HUES64 (cell line): Measurements from ENCODE around the gene UMPS.
A peak's percentile ranks its signal among the peaks of the same experiment; 100 is the strongest.
"Not testable (repeated sequence)": the region's sequence is repeated elsewhere in the genome, so short reads cannot be mapped to it uniquely, and the experiment has no call there.

Experiments used
- H3K27ac ChIP-seq: 2 replicates; pipeline ENCODE4 v1.7.0; 2013; ENCODE audit warnings: low read depth, low read length, inconsistent platforms
- H3K27me3 ChIP-seq: 2 replicates; pipeline ENCODE4 v1.6.1; 2013; ENCODE audit warnings: mild to moderate bottlenecking, low read length; ENCODE audit not compliant: insufficient read depth
- H3K36me3 ChIP-seq: 2 replicates; pipeline ENCODE4 v1.6.1; 2013; ENCODE audit warnings: mild to moderate bottlenecking, low read length; ENCODE audit not compliant: insufficient read depth
- H3K4me1 ChIP-seq: 2 replicates; pipeline ENCODE4 v1.6.1; 2013; ENCODE audit warnings: mild to moderate bottlenecking, low read length, moderate library complexity; ENCODE audit not compliant: insufficient read depth
- H3K4me3 ChIP-seq: 2 replicates; pipeline ENCODE4 v1.5.1; 2013; ENCODE audit warnings: mild to moderate bottlenecking, low read length, moderate library complexity
- H3K9ac ChIP-seq: 2 replicates; pipeline ENCODE4 v1.6.1; 2013; ENCODE audit warnings: mild to moderate bottlenecking, low read depth, low read length
- H3K9me3 ChIP-seq: 2 replicates; pipeline ENCODE4 v1.6.1; 2013; ENCODE audit warnings: low read depth, low read length; ENCODE audit not compliant: insufficient read depth
- WGBS: fragments of 150-250, 120-280 bp; methylation state at CpG from one replicate; pipeline ENCODE4 v1.1.7; 2013; ENCODE audit warnings: missing lambda C conversion rate; 5-methylcytosine and 5-hydroxymethylcytosine counted together

Gene UMPS

DNA sequence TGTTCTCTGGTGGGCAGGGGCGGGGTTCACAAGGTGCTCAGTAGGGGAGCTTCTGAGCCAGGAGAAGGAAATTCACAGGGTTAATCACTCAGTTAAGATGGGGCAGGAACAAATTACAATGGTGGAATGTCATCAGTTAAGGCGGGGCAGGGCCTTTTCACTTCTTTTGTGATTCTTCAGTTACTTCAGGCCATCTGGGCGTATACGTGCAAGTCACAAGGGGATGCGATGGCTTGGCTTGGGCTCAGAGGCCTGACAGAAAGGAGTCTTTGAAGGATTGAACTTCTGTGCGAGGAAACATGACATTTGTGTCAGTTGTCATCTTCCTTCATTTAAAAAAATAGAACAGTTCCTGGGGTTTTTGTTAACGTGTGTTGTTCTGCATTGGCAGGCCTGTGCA lies 27.7 kb downstream of the UMPS start:
- not testable (repeated sequence) for H3K4me3 ChIP-seq, H3K9me3 ChIP-seq, H3K27me3 ChIP-seq, H3K36me3 ChIP-seq, H3K9ac ChIP-seq
- 42% methylated on average over 6 of the region's 7 CpGs for WGBS
- Histone ChIP-seq H3K27ac (peak overlapping the region; percentile 57), H3K4me1 (peaks cover 22% of the 10 kb centered on the region; the same call in 1 of the 2 replicates)

DNA sequence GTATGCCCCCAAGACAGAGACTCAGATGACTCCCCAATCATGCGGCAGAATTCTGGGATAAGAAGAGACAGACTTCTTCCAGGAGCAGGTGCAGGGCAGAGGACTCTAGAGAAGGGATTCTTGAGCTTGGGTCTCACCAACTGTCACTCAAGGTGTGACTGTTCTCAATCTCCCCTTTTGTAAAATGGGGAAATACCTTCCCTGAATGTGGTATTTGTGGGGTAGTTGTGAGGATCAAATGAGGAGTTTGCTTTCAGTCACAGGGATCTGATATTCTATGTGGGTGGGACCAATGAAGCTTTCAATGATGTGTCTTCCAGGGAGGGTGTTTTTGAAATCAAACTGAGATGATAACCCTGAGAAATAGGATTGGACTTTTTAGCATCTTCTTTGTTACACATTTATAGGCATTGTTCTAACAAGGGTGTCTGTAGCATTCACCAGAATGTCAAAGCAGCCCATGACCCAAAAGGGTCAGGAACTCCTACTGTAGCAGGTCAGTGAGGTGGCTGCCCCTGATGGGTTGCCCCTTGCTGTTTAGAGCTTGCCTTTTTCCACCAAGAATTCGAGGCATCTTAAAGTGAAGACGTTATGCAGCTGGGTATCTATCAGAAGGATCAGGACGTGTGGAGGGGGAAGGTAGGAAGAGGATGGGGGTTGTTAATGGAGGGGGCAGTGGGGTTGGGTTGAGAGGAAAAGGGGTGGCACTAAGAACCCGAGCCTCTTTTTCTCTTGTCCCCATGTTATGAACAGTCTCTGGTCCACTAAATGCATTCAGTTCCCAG lies 28.8 kb downstream of the UMPS start:
- Histone ChIP-seq H3K27ac (no peak overlapping the region), H3K27me3 (no peaks in the 10 kb centered on the region), H3K4me1 (peaks cover 22% of the 10 kb centered on the region; the same call in 1 of the 2 replicates), H3K36me3 (peaks cover 21% of the 10 kb centered on the region), H3K9ac (no peak overlapping the region), H3K4me3 (no peak overlapping the region), H3K9me3 (no peaks in the 10 kb centered on the region)
- 71% methylated on average over 5 of the region's 5 CpGs for WGBS

DNA sequence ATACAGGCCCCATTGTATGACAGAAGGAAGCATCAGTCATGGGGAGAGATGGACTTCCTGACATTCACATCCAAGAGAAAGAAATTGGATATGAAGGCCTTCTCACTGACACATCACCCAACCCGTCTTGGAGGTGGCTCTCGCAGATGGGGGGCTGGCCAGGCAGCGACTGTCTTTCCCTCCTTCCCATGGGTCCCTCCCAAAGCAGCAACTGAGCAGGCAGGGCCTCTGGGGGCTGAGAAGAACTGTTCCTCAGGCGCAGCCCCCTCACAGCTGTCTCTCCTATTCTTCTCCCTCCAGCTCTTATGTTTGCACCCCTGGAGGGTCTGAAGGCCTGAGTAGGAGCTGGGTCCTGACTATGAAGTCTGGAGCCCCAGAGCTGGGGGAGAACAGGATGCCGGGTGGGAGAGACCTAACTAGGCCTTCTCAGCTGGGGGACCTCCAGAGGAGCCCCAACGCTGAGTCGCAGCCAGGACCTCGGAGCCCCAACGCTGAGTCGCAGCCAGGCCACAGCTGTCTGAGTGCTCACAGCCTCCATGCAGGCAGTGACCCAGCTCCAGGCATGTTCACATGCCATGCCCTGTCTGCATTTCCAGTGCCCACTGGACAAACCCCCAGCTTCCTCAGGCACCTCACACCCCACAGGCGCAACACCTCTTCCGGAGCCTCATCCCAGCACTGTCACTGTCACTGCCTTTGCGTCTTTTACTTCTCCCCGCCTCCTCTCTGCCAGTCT lies 29.6 kb downstream of the UMPS start:
- H3K27ac ChIP-seq, result no peak overlapping the region
- no peaks in the 10 kb centered on the region for H3K27me3 ChIP-seq
- no peaks in the 10 kb centered on the region for H3K9me3 ChIP-seq
- H3K9ac ChIP-seq, result no peak overlapping the region
- H3K4me1 ChIP-seq, result peaks cover 22% of the 10 kb centered on the region; the same call in 1 of the 2 replicates
- H3K4me3 ChIP-seq, result no peak overlapping the region
- H3K36me3 ChIP-seq, result peaks cover 29% of the 10 kb centered on the region
- 89% methylated on average over 14 of the region's 14 CpGs for WGBS

DNA sequence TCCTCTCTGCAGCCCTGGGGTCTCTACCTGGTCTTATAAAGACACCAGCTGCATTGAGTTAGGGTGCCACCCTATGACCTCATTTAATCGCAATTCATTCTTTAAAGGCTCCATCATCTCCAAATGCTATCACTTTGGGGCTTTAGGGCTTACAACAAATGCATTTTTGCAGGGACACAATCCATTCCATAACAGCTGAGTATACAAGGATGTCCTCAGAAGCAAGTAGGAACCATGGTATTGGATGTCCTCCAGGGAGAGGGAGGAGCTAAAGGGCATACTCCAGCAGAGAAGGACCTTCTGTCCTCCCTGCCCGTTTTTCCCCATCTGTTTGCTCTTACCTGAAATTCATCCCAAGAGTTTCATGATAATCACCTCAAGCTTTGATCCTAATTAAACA lies 30.3 kb downstream of the UMPS start:
- Histone ChIP-seq H3K9me3 (no peaks in the 10 kb centered on the region), H3K9ac (no peak overlapping the region), H3K4me1 (peaks cover 22% of the 10 kb centered on the region; the same call in 1 of the 2 replicates), H3K4me3 (no peak overlapping the region), H3K27me3 (no peaks in the 10 kb centered on the region), H3K27ac (no peak overlapping the region), H3K36me3 (peaks cover 36% of the 10 kb centered on the region)
- WGBS, result 88% methylated on average over 2 of the region's 2 CpGs

DNA sequence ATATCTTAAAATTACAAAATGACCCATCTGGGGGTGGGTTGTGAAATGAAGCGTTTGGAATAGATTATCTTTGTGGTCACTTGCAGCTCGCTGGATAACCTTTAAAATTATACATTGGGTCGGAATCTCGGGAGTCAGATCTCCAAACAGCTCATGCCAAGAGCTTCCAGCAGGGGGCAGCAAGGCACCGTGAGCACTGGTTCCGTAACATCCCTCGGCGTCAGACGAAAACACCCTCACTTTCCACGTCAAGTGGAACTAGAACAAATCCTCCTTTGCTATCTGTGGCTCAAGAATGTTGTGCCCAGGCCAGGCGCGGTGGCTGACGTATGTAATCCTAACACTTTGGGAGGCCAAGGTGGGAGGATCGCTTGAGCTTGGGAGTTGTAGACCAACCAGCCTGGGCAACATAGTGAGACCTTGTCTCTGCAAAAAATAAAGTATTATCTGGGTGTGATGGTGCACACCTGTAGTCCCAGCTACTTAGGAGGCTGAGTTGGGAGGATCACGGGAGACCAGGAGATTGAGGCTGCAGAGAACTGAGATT lies 31.1 kb downstream of the UMPS start:
- H3K4me3 ChIP-seq, result no peak overlapping the region
- 44% methylated on average over 15 of the region's 15 CpGs for WGBS
- H3K9ac ChIP-seq, result no peak overlapping the region
- H3K9me3 ChIP-seq, result no peaks in the 10 kb centered on the region
- H3K27me3 ChIP-seq, result no peaks in the 10 kb centered on the region
- H3K4me1 ChIP-seq, result peaks cover 22% of the 10 kb centered on the region; the same call in 1 of the 2 replicates
- peaks cover 43% of the 10 kb centered on the region for H3K36me3 ChIP-seq
- no peak overlapping the region for H3K27ac ChIP-seq

DNA sequence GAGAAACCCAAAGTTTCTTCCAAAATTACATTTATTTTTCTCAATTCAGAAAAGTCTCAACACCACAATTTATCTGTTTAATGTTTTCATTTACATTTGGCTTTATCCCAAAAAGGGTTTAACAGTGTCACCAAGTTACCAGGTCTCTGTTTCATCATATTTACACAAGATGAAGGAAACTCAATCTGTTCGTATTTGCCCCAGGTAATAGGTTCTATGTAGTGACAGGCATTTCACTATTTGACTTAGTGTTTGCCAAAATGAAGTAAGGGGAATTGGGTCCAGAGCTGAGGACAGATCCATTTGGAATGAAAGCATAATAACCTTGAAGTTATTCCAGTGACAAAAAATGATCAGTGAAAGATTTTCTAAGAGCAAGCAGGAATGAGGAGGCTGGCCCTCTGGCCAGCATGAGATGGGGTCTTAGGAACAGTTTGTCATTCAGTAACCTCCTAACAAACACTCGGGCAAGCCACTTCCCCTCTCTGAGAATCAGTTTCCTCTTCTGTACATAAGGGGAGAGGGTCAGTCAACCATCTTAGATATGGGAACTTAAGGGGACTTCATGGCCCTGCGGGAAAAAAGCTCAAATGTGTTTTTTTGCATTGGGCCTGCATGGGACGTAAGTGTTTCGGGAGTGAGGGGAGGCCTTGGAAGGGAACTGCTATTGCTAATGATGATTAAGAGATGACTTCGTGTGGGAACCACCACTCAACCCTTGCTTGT lies 31.8 kb downstream of the UMPS start:
- Histone ChIP-seq H3K4me1 (peaks cover 22% of the 10 kb centered on the region; the same call in 1 of the 2 replicates), H3K36me3 (peaks cover 51% of the 10 kb centered on the region), H3K9me3 (no peaks in the 10 kb centered on the region), H3K27ac (no peak overlapping the region), H3K4me3 (no peak overlapping the region), H3K27me3 (no peaks in the 10 kb centered on the region), H3K9ac (no peak overlapping the region)
- WGBS, result 92% methylated on average over 5 of the region's 6 CpGs

DNA sequence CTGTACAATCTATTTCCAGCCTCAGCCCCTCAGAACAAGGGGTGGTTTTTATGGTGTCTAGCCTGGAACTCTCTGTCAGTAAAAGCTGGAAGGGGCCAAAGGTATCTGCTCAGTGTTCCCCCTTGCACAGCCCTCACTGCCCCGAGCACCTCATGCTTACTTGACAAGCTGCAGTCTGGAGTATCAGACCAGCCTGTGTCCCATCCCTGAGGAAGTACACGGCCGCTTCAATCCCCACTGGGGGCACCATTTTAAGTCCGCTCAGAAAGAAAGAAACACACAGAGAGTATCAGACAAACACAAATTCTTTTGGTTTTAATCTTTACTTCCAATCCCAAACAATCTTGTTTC lies 32.4 kb downstream of the UMPS start:
- Histone ChIP-seq H3K4me1 (peaks cover 22% of the 10 kb centered on the region; the same call in 1 of the 2 replicates), H3K9me3 (no peaks in the 10 kb centered on the region), H3K27ac (no peak overlapping the region), H3K4me3 (no peak overlapping the region), H3K9ac (no peak overlapping the region), H3K27me3 (no peaks in the 10 kb centered on the region), H3K36me3 (peaks cover 56% of the 10 kb centered on the region)
- 92% methylated on average over 4 of the region's 4 CpGs for WGBS

DNA sequence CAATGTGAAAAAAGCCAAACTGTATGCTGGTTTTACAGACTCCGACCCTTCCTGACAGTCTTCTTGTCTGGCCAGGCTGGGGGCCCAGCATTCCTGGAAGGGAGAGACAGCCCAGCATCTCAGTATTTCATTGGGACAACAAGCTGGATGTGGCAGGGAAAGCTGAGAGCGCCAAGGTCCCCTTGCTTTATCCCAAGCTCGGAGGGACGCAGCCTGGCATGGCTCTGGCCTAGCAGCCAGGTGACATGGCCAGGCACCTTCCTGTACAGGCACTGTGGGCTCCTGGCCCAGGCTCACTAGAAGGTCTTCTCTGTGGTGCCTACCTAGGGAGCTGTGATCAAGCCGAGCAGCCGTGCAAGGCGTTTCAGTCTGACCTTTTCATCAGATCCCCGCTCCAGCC lies 33.0 kb downstream of the UMPS start:
- H3K27me3 ChIP-seq, result no peaks in the 10 kb centered on the region
- peaks cover 62% of the 10 kb centered on the region for H3K36me3 ChIP-seq
- H3K4me1 ChIP-seq, result peaks cover 19% of the 10 kb centered on the region; the same call in 1 of the 2 replicates
- 95% methylated on average over 8 of the region's 8 CpGs for WGBS
- H3K9ac ChIP-seq, result no peak overlapping the region
- no peak overlapping the region for H3K27ac ChIP-seq
- H3K4me3 ChIP-seq, result no peak overlapping the region
- H3K9me3 ChIP-seq, result no peaks in the 10 kb centered on the region

DNA sequence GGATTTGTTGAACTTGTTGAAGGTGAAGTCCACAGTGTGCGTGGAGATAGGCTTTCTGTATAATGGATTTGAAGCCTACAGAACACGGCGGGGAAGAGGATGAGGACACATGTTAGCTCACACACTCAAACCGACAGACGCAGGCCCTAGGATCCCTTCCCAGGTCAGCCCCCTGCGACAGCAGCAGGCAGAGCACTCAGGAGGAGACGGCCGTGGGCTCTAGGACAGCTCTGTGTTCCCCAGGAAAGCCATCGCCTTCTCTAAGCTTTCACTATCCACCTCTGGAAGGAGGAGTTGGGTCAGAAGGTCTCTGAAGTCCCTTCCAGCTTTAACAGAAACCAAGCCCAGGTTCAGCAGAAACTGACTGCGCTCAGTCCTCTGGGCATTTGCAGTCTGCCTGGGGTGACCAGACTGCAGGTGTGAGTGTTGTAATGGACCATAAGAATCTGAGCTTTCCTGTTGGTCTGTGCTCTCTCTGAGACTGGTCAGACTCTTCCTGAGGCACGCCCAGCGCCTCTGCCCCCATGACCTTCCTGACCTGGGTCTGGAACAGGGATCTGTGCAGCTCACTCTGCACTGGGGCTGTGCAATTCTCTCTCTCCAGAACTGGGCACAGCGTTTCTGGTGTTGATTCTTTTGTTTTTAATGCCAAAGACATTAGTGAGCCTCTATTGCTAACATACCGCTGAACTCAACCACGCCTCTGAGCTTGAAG lies 33.5 kb downstream of the UMPS start:
- Histone ChIP-seq H3K9me3 (no peaks in the 10 kb centered on the region), H3K27me3 (no peaks in the 10 kb centered on the region), H3K9ac (no peak overlapping the region), H3K27ac (no peak overlapping the region), H3K36me3 (peaks cover 68% of the 10 kb centered on the region), H3K4me3 (no peak overlapping the region), H3K4me1 (peaks cover 13% of the 10 kb centered on the region; the same call in 1 of the 2 replicates)
- 94% methylated on average over 15 of the region's 15 CpGs for WGBS

DNA sequence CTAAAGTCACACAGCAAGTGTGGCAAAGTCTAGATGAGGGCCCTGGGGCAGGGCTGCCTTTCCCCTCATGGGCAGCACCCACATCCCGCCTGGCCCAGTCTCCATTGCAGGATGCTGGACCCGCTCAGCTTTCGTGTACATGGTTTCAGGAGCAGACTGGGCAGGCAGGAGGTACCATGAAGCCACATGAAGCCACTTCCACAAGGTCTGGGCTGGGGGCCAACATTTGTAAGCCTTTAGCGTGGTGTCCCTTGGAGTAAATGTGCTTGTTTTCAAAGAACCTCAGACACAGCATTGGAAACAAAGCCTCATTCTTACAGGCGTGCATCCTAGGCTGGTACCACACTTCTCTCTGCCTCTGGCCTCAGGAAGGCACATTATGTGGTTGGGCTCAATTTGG lies 34.5 kb downstream of the UMPS start:
- H3K36me3 ChIP-seq, result peaks cover 76% of the 10 kb centered on the region
- no peak overlapping the region for H3K4me3 ChIP-seq
- H3K4me1 ChIP-seq, result peaks cover 5% of the 10 kb centered on the region; the same call in 1 of the 2 replicates
- H3K27me3 ChIP-seq, result no peaks in the 10 kb centered on the region
- 95% methylated on average over 5 of the region's 5 CpGs for WGBS
- no peaks in the 10 kb centered on the region for H3K9me3 ChIP-seq
- no peak overlapping the region for H3K9ac ChIP-seq
- H3K27ac ChIP-seq, result no peak overlapping the region
